GM18511 (cell line): ENCODE measurements around the gene ADAMTSL5.
"Not testable (repeated sequence)": the region's sequence is repeated elsewhere in the genome, so short reads cannot be mapped to it uniquely, and the experiment has no call there.

Experiments used
- ATAC-seq: cut with Tn5 transposase; IDR thresholded peaks from one replicate; pipeline ENCODE4 v1.9.1; 2021; ENCODE audit warnings: mild to moderate bottlenecking, moderate library complexity; ENCODE audit not compliant: unreplicated experiment

ADAMTSL5 gene

DNA sequence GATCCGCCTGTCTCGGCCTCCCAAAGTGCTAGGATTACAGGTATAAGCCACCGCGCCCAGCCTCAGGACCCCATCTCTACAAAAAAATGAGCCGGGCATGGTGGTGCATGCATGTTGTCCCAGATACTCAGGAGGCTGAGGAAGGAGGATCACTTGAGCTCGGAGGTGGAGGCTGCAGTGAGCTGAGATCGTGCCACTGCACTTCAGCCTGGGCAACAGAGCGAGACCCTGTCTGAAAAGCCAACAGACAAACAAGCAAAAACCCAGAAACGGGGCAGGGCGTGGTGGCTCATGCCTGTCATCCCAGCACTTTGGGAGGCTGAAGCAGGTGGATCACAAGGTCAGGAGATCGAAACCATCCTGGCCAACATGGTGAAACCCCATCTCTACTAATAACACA, 18.0 kb upstream of the ADAMTSL5 start:
- ATAC-seq, result not testable (repeated sequence)

DNA sequence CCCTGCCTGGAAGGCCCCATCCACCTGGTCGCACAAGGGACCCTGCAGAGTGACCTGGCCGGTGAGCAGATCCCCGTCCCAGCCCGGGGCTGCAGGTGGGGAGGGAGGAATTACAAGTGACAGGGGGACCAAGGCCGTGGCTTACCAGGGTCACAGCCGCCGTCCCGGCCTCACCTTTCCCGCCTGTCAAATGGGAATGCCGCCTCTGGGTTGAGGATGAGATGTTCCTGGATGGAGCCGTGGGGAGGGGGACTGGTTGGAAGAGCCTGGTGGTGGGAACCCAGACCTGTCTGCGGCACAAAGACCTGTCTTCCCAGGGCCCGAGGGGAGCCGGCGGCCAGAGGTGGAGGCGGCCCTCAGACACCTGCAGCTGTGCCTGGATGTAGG, 16.6 kb upstream of the ADAMTSL5 start:
- ATAC-seq, result no peak

- no peak for ATAC-seq
Observed at GRCh38 chr19:1528596-1529429, 16.0 kb upstream of the ADAMTSL5 start.

GRCh38 chr19:1527650-1528309, 15.0 kb upstream of the ADAMTSL5 start:
- no peak for ATAC-seq

- ATAC-seq, result no peak
Observed at GRCh38 chr19:1526979-1527649, 14.3 kb upstream of the ADAMTSL5 start.

DNA sequence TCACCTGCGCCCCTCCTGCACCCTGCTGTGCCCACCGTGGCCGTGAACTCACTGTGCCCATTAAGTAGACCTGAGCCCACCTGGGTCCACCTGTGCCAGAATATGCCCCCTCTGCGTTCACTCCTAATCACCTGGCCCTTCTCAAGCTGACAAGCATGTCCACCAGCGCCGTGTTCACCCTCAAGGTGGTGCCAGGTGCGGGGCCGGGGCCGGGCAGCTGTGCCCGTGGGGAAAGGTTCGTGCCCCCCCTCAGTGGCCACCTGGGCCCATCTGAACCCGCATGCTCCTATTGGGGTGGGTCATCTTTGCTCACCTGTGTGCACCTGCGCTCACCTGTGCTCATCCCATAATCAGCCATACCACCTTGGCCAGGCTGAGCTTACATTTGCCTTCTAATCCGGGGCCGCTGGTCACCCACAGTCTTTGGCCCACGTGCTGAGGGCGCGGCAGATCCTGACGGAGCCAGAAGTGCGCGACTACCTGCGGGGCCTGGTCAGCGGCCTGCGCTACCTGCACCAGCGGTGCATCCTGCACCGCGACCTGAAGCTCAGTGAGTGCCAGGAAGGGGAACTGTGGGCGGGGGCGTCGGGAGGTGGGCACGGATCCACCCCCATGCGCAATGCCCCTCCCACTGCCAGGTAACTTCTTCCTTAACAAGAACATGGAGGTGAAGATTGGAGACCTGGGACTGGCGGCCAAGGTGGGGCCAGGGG, 13.4 kb upstream of the ADAMTSL5 start:
- ATAC-seq, result no peak

GRCh38 chr19:1525343-1525742, 12.5 kb upstream of the ADAMTSL5 start:
- no peak for ATAC-seq

- no peak for ATAC-seq
Observed at GRCh38 chr19:1524972-1525325, 12.1 kb upstream of the ADAMTSL5 start.

GRCh38 chr19:1524287-1524971, 11.6 kb upstream of the ADAMTSL5 start:
- no peak for ATAC-seq

GRCh38 chr19:1523412-1524286, 10.8 kb upstream of the ADAMTSL5 start, which contains the start of gene PLK5:
PLK5 (plus strand) TSS chr19:1524077; CDS start chr19:1526997, 2,920 bp downstream.
- ATAC-seq, result no peak

DNA sequence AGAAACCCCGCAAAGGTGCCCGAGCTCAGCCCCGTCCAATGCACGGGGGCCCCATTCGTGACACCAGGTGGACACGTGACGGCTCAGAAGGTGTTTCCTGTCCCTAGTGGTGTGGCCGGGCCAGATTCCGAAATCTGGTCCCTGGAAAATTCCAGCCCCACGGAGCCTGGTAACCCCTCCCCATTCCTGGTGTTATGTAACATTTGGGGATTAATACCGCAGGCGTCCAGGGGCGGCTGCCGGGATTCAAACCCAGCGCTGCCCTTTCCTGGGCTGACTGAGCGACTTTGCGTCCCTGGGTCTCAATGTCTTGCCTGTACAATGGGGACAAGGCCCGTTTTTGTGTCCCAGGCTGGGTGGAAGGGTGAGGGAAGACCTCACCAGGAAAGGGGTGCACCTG, 10.0 kb upstream of the ADAMTSL5 start:
- no peak for ATAC-seq

GRCh38 chr19:1522061-1522460, 9.2 kb upstream of the ADAMTSL5 start:
- ATAC-seq, result no peak

GRCh38 chr19:1521636-1522035, 8.8 kb upstream of the ADAMTSL5 start:
- ATAC-seq, result no peak

- ATAC-seq, result no peak
Observed at GRCh38 chr19:1520203-1520780, 7.5 kb upstream of the ADAMTSL5 start.

GRCh38 chr19:1519802-1520201, 7.0 kb upstream of the ADAMTSL5 start:
- ATAC-seq, result not testable (repeated sequence)

- no peak for ATAC-seq
Observed at GRCh38 chr19:1518471-1518870, 5.7 kb upstream of the ADAMTSL5 start.

GRCh38 chr19:1516395-1516753, 3.6 kb upstream of the ADAMTSL5 start:
- no peak for ATAC-seq

DNA sequence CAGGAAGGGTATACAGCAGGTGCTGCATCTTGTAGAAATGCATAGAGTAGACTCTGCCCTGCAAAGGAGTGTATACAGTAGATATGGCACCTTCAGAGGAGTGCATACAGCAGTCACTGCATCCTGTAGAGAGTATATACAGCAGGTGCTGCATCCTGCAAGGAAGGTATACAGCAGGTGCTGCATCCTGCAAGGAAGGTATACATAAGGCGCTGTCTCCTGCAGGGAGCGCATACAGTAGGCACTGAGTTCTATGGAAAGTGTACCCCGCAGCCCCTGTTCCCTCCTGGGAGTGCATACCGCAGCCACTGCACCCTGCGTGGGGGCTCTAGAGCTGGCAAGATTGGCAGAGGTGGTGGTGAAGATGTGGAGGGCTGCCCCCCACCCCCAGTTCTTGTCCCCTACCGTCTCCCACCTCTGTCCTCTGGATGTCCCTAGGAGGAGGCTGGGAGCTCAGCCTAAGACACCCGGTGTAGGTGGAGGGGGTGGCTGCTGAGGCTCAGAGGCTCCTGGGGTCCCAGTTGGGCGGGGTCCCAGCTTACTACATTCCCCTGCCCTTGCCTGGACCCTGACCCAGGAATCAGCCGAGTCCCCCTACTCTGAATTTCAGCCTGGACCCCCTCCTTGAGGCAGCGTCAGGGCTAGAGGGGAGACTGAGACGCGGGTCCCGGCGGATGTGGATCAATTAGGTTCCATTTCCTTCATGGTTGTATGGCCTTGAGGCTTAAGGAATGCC, 2.3 kb upstream of the ADAMTSL5 start:
- ATAC-seq, result no peak

GRCh38 chr19:1514295-1514661, 1.5 kb upstream of the ADAMTSL5 start:
- ATAC-seq, result no peak
